Activated CD8-positive, alpha-beta memory T cell treated with anti-CD3 and anti-CD28 coated beads for 48 hours (primary cell): Measurements from ENCODE around the gene MTARC2.
"Not testable (repeated sequence)": the region's sequence is repeated elsewhere in the genome, so short reads cannot be mapped to it uniquely, and the experiment has no call there.

Experiments used
- DNase-seq, 3 experiments: peaks; one replicate each; pipeline ENCODE4 v3.0.0-alpha.2; 2020; ENCODE audit warnings: low read depth in 2 of 3, low spot score in 2 of 3

The MTARC2 gene

DNA sequence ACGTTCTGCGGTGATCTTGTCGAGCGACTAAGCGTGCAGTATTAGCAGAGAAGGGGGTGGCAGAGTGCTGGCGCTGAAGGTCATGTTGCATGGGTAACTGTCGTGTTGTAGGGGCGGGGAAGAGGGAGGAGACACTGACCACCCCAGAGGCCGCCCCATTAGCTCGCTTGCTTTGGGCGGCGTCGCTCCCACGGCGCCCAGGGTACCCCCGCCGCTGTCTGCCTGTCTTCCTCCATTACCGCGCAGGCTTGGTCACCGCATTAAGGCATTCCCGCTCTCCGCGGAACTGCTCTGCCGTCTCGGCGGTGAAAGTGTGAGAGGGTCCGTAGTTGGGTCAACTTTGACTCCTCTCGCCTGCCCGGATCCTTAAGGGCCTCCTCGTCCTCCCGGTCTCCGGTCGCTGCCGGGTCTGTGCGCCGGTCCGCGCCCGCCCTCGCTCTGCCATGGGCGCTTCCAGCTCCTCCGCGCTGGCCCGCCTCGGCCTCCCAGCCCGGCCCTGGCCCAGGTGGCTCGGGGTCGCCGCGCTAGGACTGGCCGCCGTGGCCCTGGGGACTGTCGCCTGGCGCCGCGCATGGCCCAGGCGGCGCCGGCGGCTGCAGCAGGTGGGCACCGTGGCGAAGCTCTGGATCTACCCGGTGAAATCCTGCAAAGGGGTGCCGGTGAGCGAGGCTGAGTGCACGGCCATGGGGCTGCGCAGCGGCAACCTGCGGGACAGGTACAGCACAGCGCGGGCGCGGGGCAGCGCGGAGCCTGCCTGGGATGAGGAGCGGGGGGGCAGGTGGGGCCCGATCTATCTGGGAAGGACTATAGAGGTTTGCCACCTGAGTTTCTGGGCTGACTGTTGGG lies at the start of gene MTARC2:
MTARC2 (plus strand) TSS at position 234 of the 846 bp plus-strand sequence; CDS start at position 444, 210 bp downstream.
- no peak for DNase-seq

DNA sequence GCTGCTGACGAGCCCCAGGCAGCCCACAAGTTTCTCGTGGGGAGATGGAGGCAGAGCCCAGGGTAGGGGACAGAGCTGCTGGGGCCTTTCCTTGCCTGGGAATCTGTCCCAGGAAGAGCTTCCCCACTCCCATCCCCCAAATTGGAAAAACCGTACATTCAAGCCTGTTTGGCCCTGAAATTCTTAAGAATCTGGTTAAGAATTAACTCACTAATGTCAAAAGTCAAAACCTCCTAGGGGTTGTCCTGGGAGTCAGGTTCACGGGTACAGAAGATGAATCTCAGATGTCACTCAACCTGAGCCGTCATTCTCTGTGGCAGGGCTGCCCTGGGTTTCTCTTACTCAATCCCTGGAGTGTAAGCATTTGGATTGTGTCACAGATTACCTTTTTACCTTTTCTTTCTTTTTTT lies 49.5 kb upstream of the MTARC2 start:
- no peak for DNase-seq

DNA sequence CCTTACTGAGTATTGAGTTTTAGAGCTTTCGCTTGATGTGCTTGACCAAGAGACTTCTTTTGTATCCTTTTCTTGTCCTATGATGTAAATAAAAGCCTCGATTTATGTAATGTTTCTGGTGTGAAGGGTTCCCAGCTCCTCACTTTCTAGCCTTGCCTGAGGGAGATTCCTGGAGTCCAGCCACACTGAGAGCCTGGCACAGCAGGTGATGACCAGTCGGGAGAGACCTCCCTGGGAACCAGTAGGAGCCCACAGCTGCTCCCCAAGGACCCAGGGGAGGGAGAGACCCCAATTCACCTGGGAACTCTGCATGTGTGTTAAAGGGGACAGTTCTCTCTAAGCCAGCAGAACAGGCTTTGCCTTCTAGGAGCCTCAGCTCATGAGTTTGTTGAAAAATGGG lies 49.1 kb upstream of the MTARC2 start:
- DNase-seq = no peak

DNA sequence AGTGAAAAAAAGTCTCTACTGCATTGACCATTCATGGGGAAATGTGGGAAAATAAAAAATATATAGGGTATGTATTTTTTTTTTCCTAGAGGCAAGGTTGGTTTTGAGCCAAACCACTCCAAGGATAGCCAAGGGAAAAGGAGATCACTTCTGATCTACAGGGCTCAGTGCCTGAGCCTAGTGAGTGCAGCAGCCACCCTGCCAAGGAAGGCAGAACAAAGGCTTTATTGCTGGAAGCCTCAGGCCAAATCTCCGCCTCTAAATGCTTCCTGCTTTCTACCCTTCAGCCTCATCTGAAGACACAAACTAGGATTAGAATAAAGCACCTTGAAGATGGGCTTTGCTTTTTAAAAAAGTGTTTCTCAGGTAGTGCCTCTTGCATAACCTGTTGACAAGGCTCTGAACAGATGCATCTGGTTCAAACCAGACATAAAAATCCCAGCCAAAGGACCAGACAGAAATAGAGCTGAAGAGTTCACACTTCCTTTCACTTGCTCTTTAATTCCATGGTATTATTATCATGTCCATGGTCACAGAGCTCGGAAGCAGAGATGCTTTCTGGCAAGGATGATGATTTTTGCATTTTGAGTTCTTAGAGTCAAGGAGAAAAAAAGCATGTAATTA lies 47.5 kb upstream of the MTARC2 start:
- no peak for DNase-seq

DNA sequence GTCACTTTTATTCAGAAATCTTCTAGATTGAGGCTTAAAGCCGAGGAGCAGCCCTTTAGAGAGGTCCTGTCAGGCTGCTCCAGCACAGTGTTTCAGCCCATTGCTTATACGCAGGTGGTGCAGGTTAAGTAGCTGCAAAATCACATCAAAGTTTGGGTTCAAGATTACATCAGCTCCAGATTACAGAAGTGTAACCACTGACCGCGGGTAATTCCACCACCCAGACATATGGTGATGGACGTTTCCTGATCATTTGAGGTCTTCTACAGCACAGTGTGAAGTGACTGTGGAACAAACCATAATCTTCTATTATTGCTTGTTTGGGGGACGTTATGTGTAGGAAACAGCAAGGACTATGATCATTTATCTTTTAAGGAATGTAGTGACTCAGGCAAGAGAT lies 46.1 kb upstream of the MTARC2 start:
- no peak for DNase-seq

DNA sequence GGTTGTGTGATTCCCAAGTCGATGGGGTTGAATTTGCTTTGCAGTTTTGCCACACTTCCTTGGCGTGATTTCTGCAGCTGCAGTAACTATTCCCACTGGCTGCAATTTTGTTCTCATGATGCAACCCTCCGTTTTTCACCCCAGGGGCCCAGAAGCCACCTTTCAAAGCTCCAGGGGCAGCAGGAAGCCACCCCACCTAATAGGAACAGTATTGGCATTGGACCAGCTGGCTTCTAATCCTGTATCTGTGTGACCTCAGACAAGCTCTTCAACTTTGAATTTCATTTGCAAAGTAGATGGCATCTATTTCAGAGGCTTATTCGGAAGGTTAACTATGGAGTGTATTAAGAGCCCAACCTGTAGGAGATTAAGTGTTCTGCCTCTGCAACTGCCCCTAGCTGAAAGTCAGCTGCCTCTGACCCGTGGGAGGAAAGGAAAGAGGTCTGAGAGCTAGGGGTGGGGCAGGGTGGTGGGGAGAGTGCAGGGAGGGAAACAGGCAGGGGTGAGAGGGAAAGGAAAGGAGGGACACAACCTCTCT lies 45.3 kb upstream of the MTARC2 start:
- DNase-seq = no peak

DNA sequence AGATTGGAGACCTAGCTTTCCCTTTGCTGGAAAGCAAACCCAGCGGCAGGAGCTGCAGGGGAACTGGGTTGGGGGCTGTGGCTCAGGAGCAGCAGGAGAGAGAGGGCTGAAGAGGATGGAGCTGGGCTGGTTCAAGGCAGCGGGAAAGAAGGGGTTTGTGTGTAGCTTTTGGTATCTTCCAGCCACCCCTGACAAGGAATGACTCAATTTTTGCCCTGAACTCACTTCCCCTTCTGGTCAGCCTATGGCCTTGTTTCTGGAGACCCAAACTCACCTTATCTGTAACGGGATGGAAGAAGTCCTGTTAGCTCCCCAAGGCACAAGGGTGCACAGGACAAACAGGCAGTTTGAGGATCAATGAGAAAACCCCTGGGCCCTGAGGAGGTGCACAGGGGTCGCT lies 44.8 kb upstream of the MTARC2 start:
- DNase-seq = no peak

DNA sequence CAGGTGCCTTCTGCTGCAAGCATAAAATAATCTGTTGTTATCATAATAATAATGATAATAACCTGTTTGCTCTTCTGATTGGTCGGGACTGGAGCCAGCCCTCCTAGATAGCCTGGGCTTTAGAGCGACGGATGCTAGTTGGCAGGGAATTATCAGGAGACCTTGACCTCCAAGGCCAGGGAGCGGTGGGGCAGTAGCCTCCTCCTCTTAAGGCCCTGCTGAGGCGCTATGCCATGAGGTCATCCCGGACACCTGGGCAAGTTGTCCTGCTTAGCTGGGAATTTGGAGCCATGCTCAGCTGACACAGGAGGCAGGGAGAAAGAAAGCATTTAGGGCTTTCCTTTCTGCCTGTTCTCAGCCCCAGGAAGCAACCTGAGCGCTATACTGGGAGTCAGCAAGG lies 42.3 kb upstream of the MTARC2 start:
- DNase-seq = no peak

DNA sequence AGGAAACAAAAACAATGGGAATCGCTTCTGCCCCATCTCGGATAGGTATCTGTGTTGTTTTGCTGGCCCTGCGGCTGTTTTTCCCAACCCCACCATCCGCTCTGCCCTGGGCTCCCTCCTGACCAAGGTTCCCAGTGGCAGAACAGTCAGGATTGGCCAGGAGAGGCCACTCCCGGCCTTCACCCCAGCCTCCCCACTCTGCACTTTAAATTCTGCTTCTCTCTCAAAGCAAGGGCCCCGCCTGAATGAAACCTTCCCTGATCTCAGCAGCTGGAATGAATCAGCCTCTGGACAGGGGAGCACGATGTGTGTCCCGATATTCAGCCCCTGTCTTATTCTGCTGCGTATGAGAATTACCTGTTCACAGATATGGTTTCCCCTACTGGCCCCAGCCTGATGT lies 41.6 kb upstream of the MTARC2 start:
- no peak for DNase-seq

DNA sequence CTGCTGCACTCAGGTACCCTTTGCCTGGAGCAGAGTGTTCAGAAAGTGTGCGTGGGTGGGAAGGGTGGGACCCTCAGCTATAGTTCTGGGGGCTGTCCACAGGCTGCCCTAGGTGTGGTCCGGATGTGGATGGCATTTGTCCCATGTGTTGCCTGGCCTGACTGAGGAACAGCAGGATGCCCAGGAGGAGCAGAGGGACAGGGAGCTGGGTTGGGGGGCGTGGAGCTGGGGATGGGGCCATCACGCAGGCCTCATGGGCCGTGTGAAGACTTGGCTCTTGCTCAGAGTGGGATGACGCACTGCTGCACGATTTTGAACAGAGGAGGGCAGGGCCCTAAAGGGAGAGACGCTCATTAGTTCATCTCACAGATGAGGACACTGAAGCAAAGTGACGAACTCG lies 41.0 kb upstream of the MTARC2 start:
- DNase-seq = no peak

DNA sequence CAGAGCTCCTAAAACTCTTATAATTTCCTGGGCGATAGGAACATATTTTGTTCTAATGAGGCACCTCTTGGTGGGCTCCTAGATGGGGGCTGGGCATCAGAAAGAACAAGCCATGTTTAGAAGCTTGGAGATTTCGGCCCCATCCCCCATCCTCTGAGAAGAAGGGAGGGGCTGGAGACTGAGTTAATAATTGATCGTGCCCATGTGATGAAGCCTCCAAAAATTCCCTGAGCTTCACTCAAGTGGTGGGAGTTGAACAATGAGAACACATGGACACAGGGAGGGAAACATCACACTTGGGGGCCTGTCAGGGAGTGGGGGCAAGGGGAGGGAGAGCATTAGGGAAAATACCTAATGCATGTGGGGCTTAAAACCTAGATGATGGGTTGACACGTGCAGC lies 39.9 kb upstream of the MTARC2 start:
- DNase-seq = no peak

DNA sequence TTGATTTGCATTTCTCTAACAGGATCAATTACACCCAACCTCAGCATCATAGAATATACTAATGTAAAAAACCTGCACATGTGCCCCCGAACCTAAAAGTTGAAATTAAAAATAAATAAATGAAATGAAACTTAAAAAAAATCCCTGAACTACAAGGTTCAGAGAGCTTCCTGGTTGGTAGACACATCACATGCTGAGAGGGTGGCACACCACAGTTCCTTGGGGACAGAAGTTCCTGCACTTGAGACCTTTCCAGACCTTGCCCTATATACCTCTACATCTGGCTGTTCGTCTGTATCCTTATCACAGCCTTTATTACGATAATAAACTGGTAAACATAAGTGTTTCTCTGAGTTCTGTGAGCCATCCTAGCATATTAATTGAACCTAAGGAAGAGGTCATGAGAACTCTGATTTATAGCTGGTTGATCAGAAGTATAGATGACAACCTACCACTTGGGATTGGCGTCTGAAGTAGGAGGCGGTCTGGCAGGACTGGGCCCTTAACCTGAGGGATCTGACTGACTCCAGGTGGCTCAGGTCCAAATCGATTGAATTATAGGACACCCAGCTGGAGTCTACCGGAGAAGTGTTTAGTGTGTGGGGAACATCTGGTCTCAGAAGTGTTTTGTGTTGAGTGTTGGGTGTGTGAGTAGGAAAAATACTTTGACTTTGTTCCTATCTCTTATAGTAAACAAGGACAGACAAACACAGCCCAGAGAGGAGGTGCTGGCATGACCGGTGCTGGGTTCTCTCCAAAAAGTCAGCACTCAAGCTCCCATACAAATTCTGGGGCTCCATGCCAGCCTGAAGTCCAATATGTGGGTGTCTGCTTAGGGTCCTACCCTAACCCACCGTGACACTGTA lies 39.0 kb upstream of the MTARC2 start:
- DNase-seq = no peak

DNA sequence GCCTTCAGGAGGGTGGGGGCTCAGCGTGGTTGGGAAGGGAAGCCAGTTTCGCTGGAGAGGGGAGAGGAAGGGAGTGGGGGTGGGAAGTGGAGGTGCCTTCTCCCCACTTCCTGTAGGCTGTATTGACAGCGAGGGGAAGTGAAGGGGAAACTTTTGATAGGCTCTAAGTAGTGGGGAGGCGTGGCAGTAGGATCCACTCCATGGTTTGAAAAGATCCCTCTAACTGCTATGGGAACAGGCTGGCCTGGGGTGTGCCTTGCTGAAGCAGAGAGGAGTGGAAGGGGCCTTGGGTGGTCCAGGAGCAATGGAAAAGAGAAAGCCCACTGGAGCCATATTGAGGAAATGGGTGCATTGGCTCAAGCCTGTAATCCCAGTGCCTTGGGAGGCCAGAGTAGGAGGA lies 37.8 kb upstream of the MTARC2 start:
- no peak for DNase-seq

DNA sequence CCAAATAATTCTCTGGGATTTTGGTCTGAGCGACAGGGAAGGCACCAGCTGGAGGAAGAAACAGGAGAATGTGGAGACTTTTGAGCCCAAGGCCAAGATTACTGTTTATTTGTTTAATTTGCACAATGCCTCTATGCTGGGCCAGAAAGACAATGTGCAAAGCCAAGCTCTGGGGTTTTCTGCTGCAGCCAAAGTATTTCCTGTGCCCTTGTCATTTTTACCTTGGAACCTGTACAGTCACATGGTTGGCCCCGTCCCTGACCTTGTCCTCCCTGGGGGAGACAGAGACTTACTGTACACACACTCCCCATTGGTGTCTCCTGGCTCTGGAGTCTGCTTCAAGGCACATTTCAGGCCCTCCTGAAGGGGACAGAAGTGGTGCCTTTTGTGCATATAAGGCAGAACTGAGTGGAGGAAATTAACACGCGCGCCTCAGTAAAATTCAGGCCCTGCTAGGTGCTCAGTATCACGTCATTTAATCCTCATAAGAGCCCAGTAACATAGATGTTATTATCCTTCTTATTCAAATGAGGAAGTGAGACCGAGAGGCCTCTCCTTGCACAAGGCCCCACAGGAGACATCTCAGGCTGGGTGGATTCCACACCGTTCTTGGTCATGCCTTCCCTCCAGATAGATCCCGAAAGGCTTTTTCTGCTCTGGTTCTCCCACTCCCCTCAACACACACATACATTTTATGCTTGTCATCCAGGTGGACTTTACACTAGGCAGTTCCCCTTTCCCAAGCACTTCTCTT lies 36.9 kb upstream of the MTARC2 start:
- DNase-seq = no peak

DNA sequence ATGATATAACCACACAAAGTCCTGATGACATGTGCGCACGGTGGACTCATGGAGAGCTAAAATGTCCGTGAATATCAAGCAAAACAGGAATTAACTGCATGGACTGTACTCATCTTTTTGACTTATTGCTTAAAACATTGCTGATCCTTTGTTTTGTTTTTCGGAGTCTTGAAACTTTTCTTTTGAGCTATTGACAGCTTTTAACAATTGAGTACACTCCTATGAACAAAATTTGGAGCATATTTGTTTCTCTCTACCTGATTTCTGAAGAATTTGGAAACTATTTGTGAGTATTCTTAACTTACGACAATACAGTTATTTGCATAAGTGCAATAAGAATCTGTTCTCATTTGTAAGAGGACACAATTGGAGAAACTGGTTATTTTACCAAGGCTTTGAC lies 32.1 kb upstream of the MTARC2 start:
- DNase-seq = not testable (repeated sequence)

DNA sequence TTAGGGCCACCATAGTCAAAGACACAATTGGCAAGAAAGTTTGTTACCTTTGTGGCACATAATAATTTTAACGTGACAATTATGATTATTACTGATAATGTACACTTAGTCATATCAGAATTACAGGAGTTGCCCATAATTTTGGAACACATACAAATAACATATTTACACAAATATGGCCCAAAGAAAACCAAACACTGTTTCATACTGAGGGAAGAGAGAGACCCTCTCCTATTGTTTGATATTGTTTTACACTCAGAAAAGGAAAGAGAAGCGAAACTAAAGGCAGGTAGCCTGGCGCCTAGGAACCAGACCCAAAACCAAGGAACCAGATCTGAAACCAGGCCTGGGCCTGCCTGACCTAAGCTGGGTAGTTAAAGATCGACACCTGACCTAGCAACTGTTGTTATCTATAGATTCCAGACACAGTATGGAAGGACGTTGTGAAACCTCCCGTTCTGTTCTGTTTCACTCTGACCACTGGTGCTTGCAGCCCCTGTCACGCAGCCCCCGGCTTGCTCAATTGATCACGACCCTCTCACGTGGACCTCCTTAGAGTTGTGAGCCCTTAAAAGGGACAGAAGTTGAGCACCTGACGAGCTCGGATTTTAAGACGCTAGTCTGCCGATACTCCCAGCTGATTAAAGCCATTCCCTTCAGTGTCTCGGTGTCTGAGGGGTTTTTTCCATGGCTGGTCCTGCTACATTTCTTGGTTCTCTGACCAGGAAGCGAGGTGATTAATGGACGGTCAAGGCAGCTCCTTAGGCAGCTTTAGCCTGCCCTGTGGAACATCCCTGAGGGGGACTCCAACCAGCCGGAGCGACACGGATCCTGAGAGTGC lies 30.1 kb upstream of the MTARC2 start:
- no peak for DNase-seq

DNA sequence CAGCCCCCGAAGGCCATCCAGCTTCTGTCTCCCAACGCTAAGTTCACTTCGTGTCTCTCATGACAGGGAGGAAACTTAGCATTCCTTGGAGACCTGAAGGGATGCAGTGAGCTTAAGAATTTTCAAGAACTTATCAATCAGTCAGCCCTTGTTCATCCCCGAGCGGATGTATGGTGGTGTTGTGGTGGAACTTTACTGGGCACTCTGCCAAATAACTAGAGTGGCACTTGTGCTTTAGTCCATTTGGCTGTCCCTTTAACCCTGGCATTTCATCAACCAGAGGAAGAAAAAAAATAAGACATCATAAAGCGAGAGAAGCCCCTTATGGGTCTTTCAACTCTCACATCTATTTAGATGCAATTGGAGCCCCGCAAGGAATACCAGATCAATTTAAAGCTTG lies 26.9 kb upstream of the MTARC2 start:
- DNase-seq = not testable (repeated sequence)

DNA sequence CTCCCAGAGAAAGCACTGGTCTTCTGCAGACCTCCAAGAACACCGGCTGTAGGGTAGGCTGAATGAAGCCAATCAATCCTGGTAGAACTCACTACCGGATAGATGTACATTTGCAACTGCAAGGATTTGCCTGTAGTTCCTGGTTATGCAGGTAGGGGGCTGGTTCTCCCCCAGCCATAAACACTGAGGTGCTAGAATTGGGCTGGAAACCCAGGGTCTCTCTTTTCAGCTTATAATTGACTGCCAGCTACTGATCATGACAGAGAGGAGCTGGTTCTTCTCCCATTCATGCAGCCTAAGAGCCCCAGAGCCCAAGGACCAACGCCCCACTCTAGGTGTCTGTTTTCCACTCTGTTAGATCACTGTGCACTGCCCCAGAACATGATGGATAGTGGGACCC lies 21.5 kb upstream of the MTARC2 start:
- DNase-seq = no peak

DNA sequence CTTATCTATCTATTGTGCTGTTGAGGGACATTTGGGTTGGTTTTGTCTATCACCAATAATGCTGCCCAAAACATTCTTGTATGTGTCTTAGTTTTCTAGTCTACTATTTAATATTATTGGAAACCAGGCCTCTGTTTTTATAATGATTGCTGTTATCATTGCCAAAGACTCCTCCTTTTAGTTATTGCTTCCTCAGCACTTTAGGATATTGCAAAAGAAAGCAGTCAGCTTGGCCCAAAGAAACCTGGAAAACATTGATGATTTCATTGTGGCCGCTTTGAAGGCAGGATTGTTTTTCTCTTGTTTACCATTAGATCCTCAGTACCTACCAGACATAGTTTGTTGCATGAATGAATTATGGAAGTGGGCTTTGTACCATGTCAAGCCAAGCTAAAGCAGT lies 20.6 kb upstream of the MTARC2 start:
- DNase-seq = no peak

DNA sequence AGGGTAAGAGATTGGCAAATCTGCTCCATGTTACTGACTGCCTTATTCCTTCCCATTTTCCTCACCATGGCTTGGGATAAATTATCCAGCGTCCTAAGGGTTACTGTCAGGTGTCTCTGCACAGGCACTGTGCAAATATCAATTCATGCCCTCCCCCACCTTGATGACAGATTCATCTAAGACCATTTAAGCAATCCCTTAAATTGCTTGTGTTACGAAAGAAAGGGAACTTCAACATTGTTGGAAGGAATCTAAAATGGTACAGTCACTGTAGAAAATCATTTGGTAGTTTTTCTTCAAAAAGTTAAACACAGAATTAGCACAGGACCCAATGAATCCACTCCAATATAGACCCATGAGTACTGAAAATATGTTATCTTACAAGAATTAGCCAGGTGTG lies 17.6 kb upstream of the MTARC2 start:
- no peak for DNase-seq
